IMR-90 (cell line): ENCODE data around the gene BCL2L1. TPM values are rescaled to one million over a fixed set of nuclear protein-coding genes. Genes with fewer than 3 reads are reported as not detected.

Source experiments
- ATAC-seq: fragments of 200-7000 bp; cut with Tn5 transposase; 2 replicates; pipeline ENCODE4 v1.9.1; 2020; ENCODE audit warnings: low read depth, mild to moderate bottlenecking, moderate library complexity
- BruUV-seq: library from RNA; stranded (reverse); fragments of 400-500 nt; replicated peaks from 2 replicates; lab custom pipeline; 2021; lab: Mats Ljungman, UMichigan
- CTCF ChIA-PET: fragments of 300-600 bp; formaldehyde crosslinking; extraction: SDS; loops from one replicate; lab custom pipeline; 2021; ENCODE audit warnings: antibody characterized with exemption; lab: Yijun Ruan, JAX
- POLR2A ChIA-PET: fragments of 300-600 bp; sonication (Branson Sonifier 250); formaldehyde crosslinking; loops from one replicate; lab custom pipeline; 2022; ENCODE audit warnings: antibody characterized with exemption; ENCODE audit not compliant: unreplicated experiment; lab: Charles Lee
- DNase-seq: peaks from one replicate; pipeline ENCODE4 v3.0.0; 2013
- H2AFZ ChIP-seq: replicated peaks from 2 replicates; pipeline ENCODE3; 2013; ENCODE audit warnings: low read length, mild to moderate bottlenecking; ENCODE audit not compliant: poor library complexity
- H2AK5ac ChIP-seq: 2 replicates; pipeline ENCODE4 v1.6.1; 2013; ENCODE audit warnings: low read depth, low read length, inconsistent platforms
- H2AK9ac ChIP-seq: replicated peaks from 2 replicates; pipeline ENCODE3; 2013; ENCODE audit warnings: mild to moderate bottlenecking, low read depth, low read length, moderate library complexity; ENCODE audit not compliant: poor library complexity
- H2BK120ac ChIP-seq: 2 replicates; pipeline ENCODE4 v1.6.1; 2013; ENCODE audit warnings: low read depth, low read length, inconsistent platforms
- H2BK15ac ChIP-seq: 3 replicates; pipeline ENCODE4 v1.6.1; 2013; ENCODE audit warnings: low read depth, low read length, inconsistent platforms
- H2BK20ac ChIP-seq: 2 replicates; pipeline ENCODE4 v1.6.1; 2013; ENCODE audit warnings: low read depth, mild to moderate bottlenecking, inconsistent platforms, low read length, moderate library complexity
- H2BK5ac ChIP-seq: 2 replicates; pipeline ENCODE4 v1.6.1; 2013; ENCODE audit warnings: mild to moderate bottlenecking, low read depth, low read length, inconsistent platforms; ENCODE audit not compliant: poor library complexity, severe bottlenecking
- H3K14ac ChIP-seq: replicated peaks from 2 replicates; pipeline ENCODE4 v1.6.1; 2013; ENCODE audit warnings: low read depth, low read length, inconsistent platforms
- H3K18ac ChIP-seq: 2 replicates; pipeline ENCODE4 v1.6.1; 2013; ENCODE audit warnings: low read depth, low read length, control low read depth
- H3K23ac ChIP-seq: 2 replicates; pipeline ENCODE4 v1.6.1; 2013; ENCODE audit warnings: low read depth, low read length, inconsistent platforms
- H3K27ac ChIP-seq: 2 replicates; pipeline ENCODE4 v1.5.1; 2013; ENCODE audit warnings: mild to moderate bottlenecking, control low read depth, low read length; ENCODE audit not compliant: insufficient read depth
- H3K27me3 ChIP-seq: 2 replicates; pipeline ENCODE4 v1.6.1; 2013; ENCODE audit warnings: low read length; ENCODE audit not compliant: control insufficient read depth, insufficient read depth
- H3K36me3 ChIP-seq: 2 replicates; pipeline ENCODE4 v1.6.1; 2013; ENCODE audit warnings: low read length, mixed read lengths; ENCODE audit not compliant: control insufficient read depth, insufficient read depth
- H3K4ac ChIP-seq: 2 replicates; pipeline ENCODE4 v1.6.1; 2013; ENCODE audit warnings: low read depth, low read length, inconsistent platforms
- H3K4me1 ChIP-seq: 2 replicates; pipeline ENCODE4 v1.6.1; 2013; ENCODE audit warnings: low read length, mixed read lengths; ENCODE audit not compliant: control insufficient read depth, insufficient read depth
- H3K4me2 ChIP-seq: 2 replicates; pipeline ENCODE4 v1.6.1; 2013; ENCODE audit warnings: low read depth, mild to moderate bottlenecking, control low read depth, low read length, moderate library complexity
- H3K4me3 ChIP-seq: 2 replicates; pipeline ENCODE4 v1.5.1; 2013; ENCODE audit warnings: low read depth, mild to moderate bottlenecking, control low read depth, low read length, moderate library complexity; ENCODE audit not compliant: insufficient read depth
- H3K56ac ChIP-seq: 2 replicates; pipeline ENCODE4 v1.6.1; 2013; ENCODE audit warnings: low read length, inconsistent platforms; ENCODE audit not compliant: insufficient read depth; ENCODE audit errors: extremely low read depth
- H3K79me1 ChIP-seq, 2 experiments: 2 replicates each; pipeline ENCODE4 v1.6.1; 2013; ENCODE audit warnings: low read length in 2 of 2, inconsistent platforms in 1 of 2, low read depth in 1 of 2
- H3K9ac ChIP-seq: 2 replicates; pipeline ENCODE4 v1.6.1; 2013; ENCODE audit warnings: low read depth, low read length, control low read depth
- H3K9me1 ChIP-seq: 2 replicates; pipeline ENCODE4 v1.6.1; 2013; ENCODE audit warnings: low read length, inconsistent platforms; ENCODE audit not compliant: insufficient read depth
- H3K9me3 ChIP-seq: 2 replicates; pipeline ENCODE4 v1.6.1; 2013; ENCODE audit warnings: low read length; ENCODE audit not compliant: control insufficient read depth, insufficient read depth
- H4K20me1 ChIP-seq: 2 replicates; pipeline ENCODE4 v1.6.1; 2013; ENCODE audit warnings: low read length, inconsistent platforms; ENCODE audit not compliant: insufficient read depth
- H4K5ac ChIP-seq: 2 replicates; pipeline ENCODE4 v1.6.1; 2013; ENCODE audit warnings: mild to moderate bottlenecking, low read depth, low read length, control low read depth
- H4K8ac ChIP-seq, 2 experiments: 2 replicates each; pipeline ENCODE4 v1.6.1; 2013; ENCODE audit warnings: low read depth in 2 of 2, low read length in 2 of 2, control low read depth in 1 of 2, inconsistent platforms in 1 of 2
- H4K91ac ChIP-seq: 2 replicates; pipeline ENCODE4 v1.6.1; 2013; ENCODE audit warnings: low read depth, low read length, inconsistent platforms; ENCODE audit not compliant: insufficient read depth
- BHLHE40 ChIP-seq: fragments of 150-350 bp; IDR thresholded peaks from 2 replicates; pipeline ENCODE4 v1.6.1; 2016; ENCODE audit warnings: mild to moderate bottlenecking, low read depth, low read length
- CEBPB ChIP-seq: IDR thresholded peaks from 2 replicates; pipeline ENCODE4 v1.6.1; 2012; ENCODE audit warnings: low read depth, low read length, improper control_type of control experiment
- FOS ChIP-seq: fragments of 150-350 bp; IDR thresholded peaks from 2 replicates; pipeline ENCODE4 v1.6.1; 2016; ENCODE audit warnings: low read depth, low read length
- RAD21 ChIP-seq: IDR thresholded peaks from 2 replicates; pipeline ENCODE4 v1.6.1; 2012; ENCODE audit warnings: low read length, improper control_type of control experiment
- RCOR1 ChIP-seq: IDR thresholded peaks from 2 replicates; pipeline ENCODE4 v1.6.1; 2012; ENCODE audit warnings: mild to moderate bottlenecking, low read length, improper control_type of control experiment; ENCODE audit not compliant: insufficient replicate concordance
- WGBS, 2 experiments: methylation state at CpG; one replicate each; pipeline versions ENCODE4 v1.1.5 to v1.1.7; 2013; ENCODE audit warnings: missing lambda C conversion rate in 2 of 2; ENCODE audit not compliant: insufficient read length in 1 of 2; ENCODE audit errors: extremely low coverage in 2 of 2; 5-methylcytosine and 5-hydroxymethylcytosine counted together
- dilution Hi-C: fragments of 300-500 bp; cut with HindIII; formaldehyde crosslinking; loops from one replicate; pipeline ENCODE4 v1.14.3; 2018; ENCODE audit warnings: low sequenced_read_pairs; ENCODE audit not compliant: unreplicated experiment
- in situ Hi-C: fragments of 300-500 bp; cut with MboI; formaldehyde crosslinking; loops from 3 replicates; pipeline ENCODE4 v1.14.3; 2019; ENCODE audit warnings: low sequenced_read_pairs, inconsistent platforms, mixed read lengths
- intact Hi-C: fragments of 100-400 bp; cut with micrococcal nuclease; formaldehyde crosslinking; loops from 2 replicates; pipeline ENCODE4 v1.10.0; 2022
- polyA plus RNA-seq, 3 experiments: library from polyadenylated mRNA; depleted of rRNA; stranded (reverse); fragments of >200 nt; gene quantifications; 2 replicates each; pipeline ENCODE4 v1.2.3, GENCODE V29; 2012; ENCODE audit warnings: low replicate concordance in 1 of 3
- total RNA-seq: library from RNA; depleted of rRNA; stranded (reverse); fragments of >200 nt; gene quantifications from 2 replicates; pipeline ENCODE4 v1.2.3, GENCODE V29; 2012
- TF ChIP-seq, protein P1 (sequence below): conservative IDR thresholded peaks from 2 replicates; pipeline ENCODE4 v1.5.1; 2012; ENCODE audit warnings: mild to moderate bottlenecking, low read depth, low read length, improper control_type of control experiment
- TF ChIP-seq, protein P2 (sequence below): fragments of 150-350 bp; IDR thresholded peaks from 2 replicates; pipeline ENCODE4 v1.6.1; 2016; ENCODE audit warnings: low read depth, mild to moderate bottlenecking, low read length, moderate library complexity, borderline replicate concordance

The BCL2L1 gene
- total and polyA plus RNA-seq, 2 of the 4 experiments (the other 2 are of a cell fraction) = 40.2 to 41.9 TPM

DNA sequence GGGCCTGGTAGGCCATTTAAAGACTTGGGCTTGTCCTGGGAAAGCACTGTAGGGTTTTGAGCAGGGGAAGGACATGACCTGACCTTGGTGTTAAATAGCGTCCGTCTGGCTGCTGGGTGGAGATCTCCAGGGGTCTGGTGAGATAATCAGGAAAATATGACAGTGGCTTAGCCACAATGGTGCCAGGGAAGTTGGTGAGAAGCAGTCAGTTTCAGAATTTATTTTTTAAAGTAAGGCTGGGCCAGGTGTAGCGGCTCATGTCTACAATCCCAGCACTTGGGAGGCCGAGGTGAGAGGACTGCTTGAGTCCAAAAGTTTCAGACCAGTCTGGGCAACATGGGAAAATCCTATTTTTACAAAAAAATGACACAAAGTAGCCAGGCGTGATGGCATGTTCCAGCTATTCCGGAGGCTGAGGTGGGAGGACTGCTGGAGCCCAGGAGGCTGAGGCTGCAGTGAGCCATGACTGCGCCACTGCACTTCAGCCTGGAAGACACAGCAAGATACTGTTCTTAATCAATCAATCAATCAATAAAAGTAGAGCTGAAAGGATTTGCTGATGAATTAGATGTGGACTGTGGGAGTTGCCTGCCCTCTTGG lies 41.4 kb downstream of the BCL2L1 start:
- DNase-seq (no peak), ATAC-seq (no peak)
- Histone ChIP-seq H2BK120ac (no peak overlapping the region), H3K4me3 (no peak overlapping the region), H3K4me1 (peaks cover 21% of the 10 kb centered on the region), H3K27me3 (no peaks in the 10 kb centered on the region), H2BK5ac (no peak overlapping the region), H3K56ac (no peak overlapping the region), H2AK5ac (peak overlapping the region; percentile 40; the same call in 1 of the 2 replicates), H3K18ac (no peak overlapping the region), H4K20me1 (peaks cover 39% of the 10 kb centered on the region; the same call in 1 of the 2 replicates), H3K27ac (no peak overlapping the region), H2AFZ (no peak overlapping the region), H3K23ac (no peak overlapping the region), H2AK9ac (no peak overlapping the region), H4K5ac (no peak overlapping the region), H3K14ac (no peak overlapping the region), H4K8ac (no peak overlapping the region), H3K79me1 (peaks cover 55 to 89% of the 10 kb centered on the region in 2 experiments), H3K9ac (no peak overlapping the region), H3K9me1 (peaks cover 40% of the 10 kb centered on the region), H2BK20ac (no peak overlapping the region), H2BK15ac (no peak overlapping the region), H4K91ac (no peak overlapping the region), H3K4ac (no peak overlapping the region), H3K4me2 (no peak overlapping the region), H3K36me3 (peaks cover 26% of the 10 kb centered on the region), H3K9me3 (no peaks in the 10 kb centered on the region)
- WGBS, 2 experiments = 100% methylated on average over 4 of the region's 7 CpGs; no CpG with 5 or more reads in 1 of the 2 experiments
- CTCF ChIA-PET = interaction anchor here (1.2 kb wide), 1 partner anchor 42 kb away, joined by 3 read pairs; no protein-coding TSS in a partner anchor
- dilution Hi-C loops (no loop called here), intact Hi-C loops (no loop called here), in situ Hi-C loops (no loop called here)
- no TSS peak for BruUV-seq
- POLR2A ChIA-PET = no interaction called here
- TF ChIP-seq CEBPB (no peak), BHLHE40 (no peak), RCOR1 (no peak), FOS (no peak), RAD21 (no peak)
- TF ChIP-seq, protein P1, sequence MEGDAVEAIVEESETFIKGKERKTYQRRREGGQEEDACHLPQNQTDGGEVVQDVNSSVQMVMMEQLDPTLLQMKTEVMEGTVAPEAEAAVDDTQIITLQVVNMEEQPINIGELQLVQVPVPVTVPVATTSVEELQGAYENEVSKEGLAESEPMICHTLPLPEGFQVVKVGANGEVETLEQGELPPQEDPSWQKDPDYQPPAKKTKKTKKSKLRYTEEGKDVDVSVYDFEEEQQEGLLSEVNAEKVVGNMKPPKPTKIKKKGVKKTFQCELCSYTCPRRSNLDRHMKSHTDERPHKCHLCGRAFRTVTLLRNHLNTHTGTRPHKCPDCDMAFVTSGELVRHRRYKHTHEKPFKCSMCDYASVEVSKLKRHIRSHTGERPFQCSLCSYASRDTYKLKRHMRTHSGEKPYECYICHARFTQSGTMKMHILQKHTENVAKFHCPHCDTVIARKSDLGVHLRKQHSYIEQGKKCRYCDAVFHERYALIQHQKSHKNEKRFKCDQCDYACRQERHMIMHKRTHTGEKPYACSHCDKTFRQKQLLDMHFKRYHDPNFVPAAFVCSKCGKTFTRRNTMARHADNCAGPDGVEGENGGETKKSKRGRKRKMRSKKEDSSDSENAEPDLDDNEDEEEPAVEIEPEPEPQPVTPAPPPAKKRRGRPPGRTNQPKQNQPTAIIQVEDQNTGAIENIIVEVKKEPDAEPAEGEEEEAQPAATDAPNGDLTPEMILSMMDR = no peak
- TF ChIP-seq, protein P2, sequence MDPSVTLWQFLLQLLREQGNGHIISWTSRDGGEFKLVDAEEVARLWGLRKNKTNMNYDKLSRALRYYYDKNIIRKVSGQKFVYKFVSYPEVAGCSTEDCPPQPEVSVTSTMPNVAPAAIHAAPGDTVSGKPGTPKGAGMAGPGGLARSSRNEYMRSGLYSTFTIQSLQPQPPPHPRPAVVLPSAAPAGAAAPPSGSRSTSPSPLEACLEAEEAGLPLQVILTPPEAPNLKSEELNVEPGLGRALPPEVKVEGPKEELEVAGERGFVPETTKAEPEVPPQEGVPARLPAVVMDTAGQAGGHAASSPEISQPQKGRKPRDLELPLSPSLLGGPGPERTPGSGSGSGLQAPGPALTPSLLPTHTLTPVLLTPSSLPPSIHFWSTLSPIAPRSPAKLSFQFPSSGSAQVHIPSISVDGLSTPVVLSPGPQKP = no peak
